Ascending aorta (tissue), 2 donors: ENCODE results near the gene GPC5. TPM values are rescaled to one million over a fixed set of nuclear protein-coding genes. Genes with fewer than 3 reads are reported as not detected.

Experiments
- DNase-seq, 2 donors: peaks; one replicate each; pipeline ENCODE4 v3.0.0-alpha.2; 2019; ENCODE audit warnings: low spot score in 2 of 2
- H3K27ac ChIP-seq, 2 donors: fragments of 200-600 bp; sonication (generic); one replicate each; pipeline ENCODE4 v1.5.1; 2016 to 2017; ENCODE audit warnings: mild to moderate bottlenecking in 1 of 2
- H3K27me3 ChIP-seq: fragments of 200-600 bp; sonication (generic); one replicate; pipeline ENCODE4 v1.5.1; 2017
- H3K36me3 ChIP-seq, 2 donors: fragments of 200-600 bp; sonication (generic); one replicate each; pipeline ENCODE4 v1.5.1; 2016
- H3K4me1 ChIP-seq, 2 donors: fragments of 200-600 bp; sonication (generic); one replicate each; pipeline ENCODE4 v1.5.1; 2016 to 2017; ENCODE audit warnings: mild to moderate bottlenecking in 1 of 2
- H3K4me3 ChIP-seq, 2 donors: fragments of 200-600 bp; sonication (generic); one replicate each; pipeline ENCODE4 v1.5.1; 2016 to 2017; ENCODE audit warnings: mild to moderate bottlenecking in 1 of 2
- H3K9me3 ChIP-seq, 2 donors: fragments of 200-600 bp; sonication (generic); one replicate each; pipeline ENCODE4 v1.5.1; 2016
- intact Hi-C: fragments of 100-400 bp; cut with DNase I; formaldehyde crosslinking; loops from one replicate; pipeline ENCODE4 v1.15.1; 2023
- total RNA-seq: library from RNA; depleted of rRNA; stranded (reverse); fragments of >200 nt; gene quantifications from one replicate; pipeline ENCODE4 v1.1.0, GENCODE V29; 2016
- TF ChIP-seq, protein P1 (sequence below), 3 experiments: fragments of 200-600 bp in 2 of 3; fragments of 450-650 bp in 1 of 3; sonication (generic) in 2 of 3; IDR thresholded peaks; one replicate each; pipeline ENCODE4 v1.5.1; 2016 to 2019; ENCODE audit warnings: antibody characterized with exemption in 3 of 3, mild to moderate bottlenecking in 1 of 3, moderate library complexity in 1 of 3

The GPC5 gene
- total RNA-seq, 1 donor from 2014 or later = not detected

DNA sequence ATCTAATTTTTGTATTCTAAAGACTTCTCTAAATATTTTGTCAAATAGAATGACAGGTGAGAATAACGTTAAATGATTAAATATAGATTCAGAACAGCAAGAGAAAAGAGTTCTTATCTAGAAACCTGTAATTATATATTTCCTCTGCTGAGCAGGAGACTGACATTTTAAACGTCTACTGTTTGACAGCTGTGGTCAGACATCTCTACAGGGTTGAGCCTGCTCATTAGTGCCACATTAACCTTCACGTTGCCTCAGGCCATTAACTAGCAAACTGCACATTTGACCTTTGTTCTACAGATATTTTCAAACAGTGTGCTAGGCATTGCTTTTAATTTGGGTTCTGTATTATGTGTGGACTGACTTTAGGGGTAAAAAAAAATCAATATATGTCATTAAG lies 347.5 kb downstream of the GPC5 start:
- Histone ChIP-seq H3K27ac (no peak overlapping the region), H3K36me3 (no peaks in the 10 kb centered on the region), H3K4me1 (no peaks in the 10 kb centered on the region), H3K4me3 (no peak overlapping the region), H3K27me3 (no peaks in the 10 kb centered on the region), H3K9me3 (no peaks in the 10 kb centered on the region)
- DNase-seq = no peak
- TF ChIP-seq, protein P1, sequence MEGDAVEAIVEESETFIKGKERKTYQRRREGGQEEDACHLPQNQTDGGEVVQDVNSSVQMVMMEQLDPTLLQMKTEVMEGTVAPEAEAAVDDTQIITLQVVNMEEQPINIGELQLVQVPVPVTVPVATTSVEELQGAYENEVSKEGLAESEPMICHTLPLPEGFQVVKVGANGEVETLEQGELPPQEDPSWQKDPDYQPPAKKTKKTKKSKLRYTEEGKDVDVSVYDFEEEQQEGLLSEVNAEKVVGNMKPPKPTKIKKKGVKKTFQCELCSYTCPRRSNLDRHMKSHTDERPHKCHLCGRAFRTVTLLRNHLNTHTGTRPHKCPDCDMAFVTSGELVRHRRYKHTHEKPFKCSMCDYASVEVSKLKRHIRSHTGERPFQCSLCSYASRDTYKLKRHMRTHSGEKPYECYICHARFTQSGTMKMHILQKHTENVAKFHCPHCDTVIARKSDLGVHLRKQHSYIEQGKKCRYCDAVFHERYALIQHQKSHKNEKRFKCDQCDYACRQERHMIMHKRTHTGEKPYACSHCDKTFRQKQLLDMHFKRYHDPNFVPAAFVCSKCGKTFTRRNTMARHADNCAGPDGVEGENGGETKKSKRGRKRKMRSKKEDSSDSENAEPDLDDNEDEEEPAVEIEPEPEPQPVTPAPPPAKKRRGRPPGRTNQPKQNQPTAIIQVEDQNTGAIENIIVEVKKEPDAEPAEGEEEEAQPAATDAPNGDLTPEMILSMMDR (IDR thresholded peaks at IDR 0.05) = no peak
- intact Hi-C loops = no loop called here

DNA sequence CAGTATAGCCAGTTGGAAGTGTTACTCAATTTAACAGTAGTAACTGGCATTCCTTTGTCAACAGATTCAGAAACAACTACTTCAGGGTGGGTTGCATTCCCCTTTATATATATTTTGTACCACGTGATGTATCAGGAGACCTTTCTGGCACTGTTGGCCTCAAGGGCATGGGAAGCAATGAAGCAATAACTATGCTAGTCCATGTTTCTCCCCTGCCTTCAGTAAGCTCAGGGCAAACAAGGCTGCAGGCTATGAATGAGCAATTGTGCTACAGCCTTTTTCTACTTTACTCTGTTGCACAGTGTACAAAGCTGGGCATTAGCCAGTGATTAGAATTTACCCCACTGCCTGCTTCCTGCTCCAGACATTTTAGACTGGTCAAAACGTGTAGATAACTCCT lies 348.8 kb downstream of the GPC5 start:
- no peaks in the 10 kb centered on the region for H3K36me3 ChIP-seq
- no peaks in the 10 kb centered on the region for H3K27me3 ChIP-seq
- intact Hi-C loops = no loop called here
- no peak overlapping the region for H3K4me3 ChIP-seq
- H3K4me1 ChIP-seq = no peaks in the 10 kb centered on the region
- no peak for DNase-seq
- TF ChIP-seq, protein P1 (IDR thresholded peaks at IDR 0.05) = no peak
- no peak overlapping the region for H3K27ac ChIP-seq
- H3K9me3 ChIP-seq = no peaks in the 10 kb centered on the region

DNA sequence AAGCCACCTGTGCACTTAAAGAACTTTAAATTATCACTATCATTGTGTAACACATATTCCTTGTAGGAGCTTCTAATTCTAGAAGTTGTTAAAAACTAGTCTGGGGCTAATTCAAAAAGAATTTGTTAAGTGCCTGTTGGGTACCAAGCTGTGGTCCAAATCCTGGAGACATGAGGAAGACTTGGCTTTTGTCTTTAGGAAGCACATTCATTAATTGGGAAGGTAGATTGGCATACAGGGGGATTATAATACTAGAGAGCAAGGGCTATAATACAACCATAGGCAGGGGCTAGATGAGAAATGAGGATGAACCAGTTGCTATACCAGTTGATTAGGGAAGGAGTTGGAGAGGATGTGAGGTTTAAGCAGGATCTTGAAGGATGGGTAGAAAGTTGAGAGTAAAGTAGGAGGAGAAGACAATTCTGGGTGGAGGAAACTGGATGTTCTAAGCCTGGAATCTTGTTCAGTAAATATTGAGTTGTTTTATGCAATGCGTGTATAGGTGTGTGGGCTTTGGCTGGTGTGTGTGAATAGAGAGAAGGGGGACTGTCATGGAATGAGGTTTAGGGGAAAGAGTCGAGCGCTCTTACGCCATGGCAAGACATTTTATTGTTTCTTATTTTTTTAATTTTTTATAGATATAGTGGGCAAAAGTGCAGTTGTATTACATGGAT lies 350.1 kb downstream of the GPC5 start:
- Histone ChIP-seq H3K4me1 (no peaks in the 10 kb centered on the region), H3K9me3 (no peaks in the 10 kb centered on the region), H3K27me3 (no peaks in the 10 kb centered on the region), H3K27ac (no peak overlapping the region), H3K36me3 (no peaks in the 10 kb centered on the region), H3K4me3 (no peak overlapping the region)
- intact Hi-C loops = no loop called here
- no peak for DNase-seq
- TF ChIP-seq, protein P1 (IDR thresholded peaks at IDR 0.05) = no peak

DNA sequence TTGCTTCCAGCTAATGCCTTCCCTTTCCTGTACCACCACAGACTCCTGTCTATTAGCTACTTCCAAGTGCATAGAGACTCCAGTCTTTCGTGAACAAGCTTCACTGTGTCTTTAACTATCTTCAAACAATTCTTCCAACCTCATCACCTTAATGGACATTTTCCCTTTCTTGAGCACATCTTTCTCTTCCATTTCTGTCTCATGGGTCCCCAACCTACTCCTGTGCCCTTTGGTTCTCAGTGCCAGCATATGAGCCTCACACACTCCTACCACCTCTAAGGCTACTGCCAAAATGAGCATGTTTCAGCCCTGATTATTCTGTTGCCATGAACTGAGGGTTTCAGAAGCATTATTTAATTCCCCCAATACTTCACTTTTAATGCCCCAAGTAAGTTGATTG lies 360.3 kb downstream of the GPC5 start:
- Histone ChIP-seq H3K36me3 (no peaks in the 10 kb centered on the region), H3K9me3 (no peaks in the 10 kb centered on the region), H3K4me3 (no peak overlapping the region), H3K27ac (no peak overlapping the region), H3K4me1 (no peaks in the 10 kb centered on the region), H3K27me3 (no peaks in the 10 kb centered on the region)
- intact Hi-C loops = no loop called here
- DNase-seq = no peak
- TF ChIP-seq, protein P1 (IDR thresholded peaks at IDR 0.05) = no peak

DNA sequence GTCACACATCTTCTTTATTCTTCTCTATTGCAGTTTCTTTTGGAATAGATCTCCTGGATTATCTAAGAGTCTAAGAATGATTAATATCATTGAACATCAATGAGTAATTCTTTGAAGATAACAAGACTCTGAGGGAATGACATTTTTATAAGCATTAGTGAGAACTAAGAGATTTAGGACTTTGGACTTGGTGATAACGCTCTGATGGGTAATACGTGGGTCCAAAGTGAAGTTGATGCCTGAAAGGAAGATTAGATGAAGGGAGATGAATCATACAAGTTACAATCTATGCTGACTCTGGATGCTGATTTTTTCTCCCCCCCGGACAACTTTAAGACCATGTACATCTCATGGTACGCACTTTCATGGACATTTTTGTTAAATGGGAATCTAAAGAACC lies 364.5 kb downstream of the GPC5 start:
- Histone ChIP-seq H3K36me3 (no peaks in the 10 kb centered on the region), H3K4me1 (no peaks in the 10 kb centered on the region), H3K9me3 (no peaks in the 10 kb centered on the region), H3K27ac (no peak overlapping the region), H3K4me3 (no peak overlapping the region), H3K27me3 (no peaks in the 10 kb centered on the region)
- TF ChIP-seq, protein P1 (IDR thresholded peaks at IDR 0.05) = no peak
- DNase-seq = no peak
- intact Hi-C loops = no loop called here

DNA sequence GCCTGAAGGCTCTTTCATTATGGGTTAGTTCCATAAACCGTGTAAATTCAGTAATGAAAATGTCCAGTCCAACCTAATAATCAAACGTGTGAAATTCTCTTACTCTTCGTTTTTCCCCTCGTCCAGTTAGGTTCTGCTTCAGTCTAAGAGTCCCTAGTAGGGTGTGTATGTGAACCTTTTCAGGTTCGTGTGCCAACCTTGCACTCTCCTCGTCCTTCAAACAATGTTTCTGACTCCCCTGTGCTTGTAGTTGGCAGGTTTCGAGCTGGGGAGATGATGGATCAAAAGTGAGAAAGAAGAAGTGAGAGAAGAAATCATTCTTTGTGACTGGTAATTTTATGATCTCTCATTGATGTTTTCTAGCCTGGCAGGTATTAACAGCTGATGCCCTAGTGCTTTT lies 366.1 kb downstream of the GPC5 start:
- Histone ChIP-seq H3K27ac (no peak overlapping the region), H3K4me1 (no peaks in the 10 kb centered on the region), H3K4me3 (no peak overlapping the region), H3K36me3 (no peaks in the 10 kb centered on the region), H3K9me3 (no peaks in the 10 kb centered on the region), H3K27me3 (no peaks in the 10 kb centered on the region)
- intact Hi-C loops = no loop called here
- TF ChIP-seq, protein P1 (IDR thresholded peaks at IDR 0.05) = no peak
- DNase-seq = no peak
